HG03520 (cell line): ENCODE data around the gene OR2C3.
"Not testable (repeated sequence)": the region's sequence is repeated elsewhere in the genome, so short reads cannot be mapped to it uniquely, and the experiment has no call there.

ENCODE experiments used
- ATAC-seq: cut with Tn5 transposase; IDR thresholded peaks from one replicate; pipeline ENCODE4 v1.9.1; 2021; ENCODE audit warnings: mild to moderate bottlenecking, moderate library complexity; ENCODE audit not compliant: unreplicated experiment

OR2C3 gene

GRCh38 chr1:247518613-247518891 lies 17.7 kb downstream of the OR2C3 start:
- ATAC-seq: no peak

- ATAC-seq: no peak
Measured at GRCh38 chr1:247517795-247518612, 18.2 kb downstream of the OR2C3 start.

GRCh38 chr1:247506831-247507230 lies 29.4 kb downstream of the OR2C3 start:
- ATAC-seq: no peak

GRCh38 chr1:247500865-247501264 lies 35.4 kb downstream of the OR2C3 start:
- ATAC-seq: no peak

- no peak for ATAC-seq
Measured at GRCh38 chr1:247496581-247497285, 39.5 kb downstream of the OR2C3 start.

GRCh38 chr1:247494767-247495166 lies 41.5 kb downstream of the OR2C3 start:
- ATAC-seq: no peak

- no peak for ATAC-seq
Measured at GRCh38 chr1:247493106-247493505, 43.1 kb downstream of the OR2C3 start.

GRCh38 chr1:247491328-247491727 lies 44.9 kb downstream of the OR2C3 start:
- no peak for ATAC-seq

- no peak for ATAC-seq
Measured at GRCh38 chr1:247487057-247487456, 49.2 kb downstream of the OR2C3 start.

GRCh38 chr1:247482747-247483146 lies 53.5 kb downstream of the OR2C3 start:
- no peak for ATAC-seq

GRCh38 chr1:247476328-247477058 lies 59.7 kb downstream of the OR2C3 start:
- not testable (repeated sequence) for ATAC-seq

GRCh38 chr1:247475793-247476192 lies 60.4 kb downstream of the OR2C3 start:
- ATAC-seq: no peak
